Left ventricle myocardium superior (tissue), 1 donor: Measurements from ENCODE around the gene IP6K3. TPM values are rescaled to one million over a fixed set of nuclear protein-coding genes. Genes with fewer than 3 reads are reported as not detected.

ENCODE experiments used
- ATAC-seq: fragments of 200-7000 bp; cut with Tn5 transposase; one replicate; pipeline ENCODE4 v1.9.1; 2020; ENCODE audit warnings: mild to moderate bottlenecking, moderate library complexity
- DNase-seq: peaks from one replicate; pipeline ENCODE4 v3.0.0-alpha.2; 2020
- intact Hi-C: fragments of 100-400 bp; cut with micrococcal nuclease; formaldehyde crosslinking; loops from one replicate; pipeline ENCODE4 v1.11.0; 2022
- total RNA-seq: library from RNA; stranded (reverse); fragmentation: NEBNext Ultra II Directional; extraction: Animal tissue kit (Norgen Biotek cat#: 25700); gene quantifications from one replicate; pipeline ENCODE4 v1.2.1, GENCODE V29; 2021
- donor health status: DM: no; HTN: yes; CAD: no; lungs with severe emphysema.

The IP6K3 gene
- total RNA-seq, 1 donor from 2014 or later: 47.5 TPM

GRCh38 chr6:33729059-33729458 lies 17.6 kb downstream of the IP6K3 start:
- ATAC-seq: no peak
- intact Hi-C loops: no loop called here
- no peak for DNase-seq

- intact Hi-C loops: no loop called here
- peak; percentile 76 for ATAC-seq
- DNase-seq: peak; percentile 77
Measured at GRCh38 chr6:33728438-33728837, 18.3 kb downstream of the IP6K3 start.

GRCh38 chr6:33727932-33728331 lies 18.8 kb downstream of the IP6K3 start:
- ATAC-seq (peak; percentile 71), DNase-seq (peak; percentile 83)
- intact Hi-C loops: no loop called here

- no peak for ATAC-seq
- DNase-seq: no peak
- intact Hi-C loops: no loop called here
Measured at GRCh38 chr6:33727126-33727525, 19.6 kb downstream of the IP6K3 start.

GRCh38 chr6:33726696-33727095 lies 20.0 kb downstream of the IP6K3 start:
- intact Hi-C loops: no loop called here

GRCh38 chr6:33725891-33726673 lies 20.6 kb downstream of the IP6K3 start:
- intact Hi-C loops: no loop called here
- DNase-seq: no peak
- ATAC-seq: no peak

More at GRCh38 chr6:33726696-33727095, 20.0 kb downstream of the IP6K3 start:
- DNase-seq (no peak), ATAC-seq (no peak)

GRCh38 chr6:33725222-33725621 lies 21.5 kb downstream of the IP6K3 start:
- no peak for DNase-seq
- intact Hi-C loops: no loop called here
- no peak for ATAC-seq

GRCh38 chr6:33724102-33725023 lies 22.3 kb downstream of the IP6K3 start:
- ATAC-seq: no peak
- no peak for DNase-seq
- intact Hi-C loops: no loop called here

GRCh38 chr6:33723371-33724085 lies 23.2 kb downstream of the IP6K3 start:
- intact Hi-C loops: no loop called here
- ATAC-seq (no peak), DNase-seq (no peak)

- ATAC-seq (peak; percentile 23), DNase-seq (no peak)
- intact Hi-C loops: no loop called here
Measured at GRCh38 chr6:33722103-33722623, 24.5 kb downstream of the IP6K3 start.

- ATAC-seq (no peak), DNase-seq (no peak)
- intact Hi-C loops: no loop called here
Measured at GRCh38 chr6:33721508-33721907, 25.2 kb downstream of the IP6K3 start.

- no peak for ATAC-seq
- no peak for DNase-seq
- intact Hi-C loops: no loop called here
Measured at GRCh38 chr6:33720998-33721397, 25.7 kb downstream of the IP6K3 start.

GRCh38 chr6:33719326-33719987 lies 27.2 kb downstream of the IP6K3 start:
- ATAC-seq (no peak), DNase-seq (no peak)
- intact Hi-C loops: no loop called here

GRCh38 chr6:33718713-33719112 lies 28.0 kb downstream of the IP6K3 start:
- intact Hi-C loops: no loop called here
- ATAC-seq (no peak), DNase-seq (no peak)

- ATAC-seq (peak; percentile 41), DNase-seq (no peak)
- intact Hi-C loops: no loop called here
Measured at GRCh38 chr6:33717934-33718455, 28.7 kb downstream of the IP6K3 start.

GRCh38 chr6:33716890-33717632 lies 29.6 kb downstream of the IP6K3 start:
- ATAC-seq (no peak), DNase-seq (no peak)
- intact Hi-C loops: no loop called here

GRCh38 chr6:33716379-33716778 lies 30.3 kb downstream of the IP6K3 start:
- ATAC-seq (no peak), DNase-seq (no peak)
- intact Hi-C loops: no loop called here
